D721Med (cell line): ENCODE measurements around the gene OR7A10.

Experiments
- DNase-seq: peaks from one replicate; pipeline ENCODE4 v3.0.0; 2011; ENCODE audit warnings: low spot score; ENCODE audit not compliant: insufficient read length
- FAIRE-seq: peaks from 2 replicates; lab custom pipeline; 2011; peaks lifted over from hg19 to GRCh38; lab: Jason Lieb, UNC
- CTCF ChIP-seq: IDR thresholded peaks from 2 replicates; pipeline ENCODE4 v1.5.1; 2012; ENCODE audit warnings: mild to moderate bottlenecking, control low read depth; ENCODE audit not compliant: insufficient read depth; ENCODE audit errors: missing control alignments

OR7A10 gene

GRCh38 chr19:14843578-14843977, 5.1 kb downstream of the OR7A10 start:
- TF ChIP-seq CTCF = no peak
- DNase-seq = no peak
- no peak for FAIRE-seq

GRCh38 chr19:14843169-14843568, 5.6 kb downstream of the OR7A10 start:
- no peak for TF ChIP-seq CTCF
- no peak for FAIRE-seq

GRCh38 chr19:14840206-14840605, 8.5 kb downstream of the OR7A10 start:
- TF ChIP-seq CTCF = no peak
- FAIRE-seq (no peak), DNase-seq (no peak)

More at GRCh38 chr19:14843169-14843568, 5.6 kb downstream of the OR7A10 start:
- no peak for DNase-seq

- no peak for DNase-seq
- no peak for FAIRE-seq
- no peak for TF ChIP-seq CTCF
These were observed 11.3 kb downstream of the OR7A10 start for GRCh38 chr19:14837391-14837790.

GRCh38 chr19:14835011-14835410, 13.7 kb downstream of the OR7A10 start, which contains the start of the genes OR7A5 and OR7C1:
TSS of gene OR7A5 (minus strand) at chr19:14835185. CDS start at chr19:14828241, 6,944 bp downstream.
TSS of gene OR7C1 (minus strand) at chr19:14835185. CDS start at chr19:14800136, 35,049 bp downstream.
- no peak for DNase-seq
- no peak for TF ChIP-seq CTCF
- no peak for FAIRE-seq

GRCh38 chr19:14830702-14831101, 18.0 kb downstream of the OR7A10 start:
- DNase-seq (no peak), FAIRE-seq (no peak)

More at GRCh38 chr19:14830702-14831101, 18.0 kb downstream of the OR7A10 start:
- no peak for TF ChIP-seq CTCF
